Renal cortical epithelial cell (primary cell): ENCODE measurements around the gene PPP2CA. TPM values are rescaled to one million over a fixed set of nuclear protein-coding genes. Genes with fewer than 3 reads are reported as not detected.

Source experiments
- DNase-seq: peaks from one replicate; pipeline ENCODE4 v3.0.0-alpha.2; 2011; ENCODE audit warnings: low read depth
- total RNA-seq: library from RNA; depleted of rRNA; stranded (reverse); fragments of >200 nt; gene quantifications from 2 replicates; pipeline ENCODE4 v1.2.3, GENCODE V29; 2014

The PPP2CA gene
- total RNA-seq, 1 donor from 2014 or later: 183 TPM

DNA sequence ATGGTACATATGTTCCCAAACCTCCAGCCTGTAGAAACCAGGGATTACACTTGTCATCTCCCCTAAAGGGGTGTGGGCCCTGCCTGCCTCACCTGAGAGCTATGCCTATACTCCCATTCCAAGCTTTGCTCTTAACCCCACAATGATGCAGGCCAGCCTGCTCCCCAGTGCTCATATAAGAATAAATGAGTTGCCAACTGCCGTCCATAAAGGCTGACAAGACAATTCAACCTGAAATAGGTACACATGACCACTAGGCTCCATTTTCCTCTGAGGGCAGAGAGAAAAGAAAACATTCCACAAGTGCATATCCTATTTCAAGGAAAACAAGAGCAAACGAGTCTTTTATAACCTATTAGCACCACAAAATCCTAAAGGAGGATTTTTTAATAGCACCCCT lies 77.6 kb downstream of the PPP2CA start:
- DNase-seq: no peak

- DNase-seq: no peak
Measured at GRCh38 chr5:134146651-134147518, 79.0 kb downstream of the PPP2CA start.

DNA sequence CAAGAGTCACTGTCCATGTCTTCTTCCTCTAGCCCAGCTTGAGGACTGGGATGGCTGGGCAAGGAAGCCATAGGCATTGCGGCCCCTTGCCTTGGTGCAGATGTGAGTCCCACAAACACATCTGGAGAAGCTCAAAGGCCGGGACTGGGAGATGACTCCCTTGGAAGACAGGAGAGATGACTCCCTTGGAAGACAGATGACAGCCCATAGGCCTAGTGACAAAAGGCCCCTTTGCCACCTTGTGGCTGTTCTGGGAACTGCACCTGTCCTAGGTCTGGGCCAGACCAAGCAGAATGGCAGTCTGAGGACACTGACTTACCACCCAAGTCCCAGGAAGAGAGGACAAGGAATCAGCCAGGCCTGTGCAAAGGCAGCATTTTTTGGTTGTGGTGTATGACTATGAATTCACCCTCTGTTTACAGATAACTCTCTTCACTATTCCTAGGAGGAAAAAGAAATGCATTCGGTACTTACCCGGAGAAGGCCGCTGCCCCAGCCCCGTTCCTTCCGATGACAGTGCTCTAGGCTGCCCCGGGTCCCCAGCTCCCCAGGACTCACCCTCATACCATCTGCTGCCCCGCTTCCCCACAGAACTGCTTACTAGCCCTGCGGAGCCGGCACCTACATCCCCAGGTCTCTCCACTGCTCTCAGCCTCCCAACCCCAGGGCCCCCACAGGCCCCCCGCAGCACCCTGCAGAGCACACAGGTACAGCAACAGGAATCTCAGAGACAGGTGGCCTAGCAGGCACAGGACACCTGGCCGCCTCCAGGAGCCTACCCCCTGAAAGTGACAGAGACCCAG lies 79.9 kb downstream of the PPP2CA start:
- DNase-seq: peak; percentile 51

DNA sequence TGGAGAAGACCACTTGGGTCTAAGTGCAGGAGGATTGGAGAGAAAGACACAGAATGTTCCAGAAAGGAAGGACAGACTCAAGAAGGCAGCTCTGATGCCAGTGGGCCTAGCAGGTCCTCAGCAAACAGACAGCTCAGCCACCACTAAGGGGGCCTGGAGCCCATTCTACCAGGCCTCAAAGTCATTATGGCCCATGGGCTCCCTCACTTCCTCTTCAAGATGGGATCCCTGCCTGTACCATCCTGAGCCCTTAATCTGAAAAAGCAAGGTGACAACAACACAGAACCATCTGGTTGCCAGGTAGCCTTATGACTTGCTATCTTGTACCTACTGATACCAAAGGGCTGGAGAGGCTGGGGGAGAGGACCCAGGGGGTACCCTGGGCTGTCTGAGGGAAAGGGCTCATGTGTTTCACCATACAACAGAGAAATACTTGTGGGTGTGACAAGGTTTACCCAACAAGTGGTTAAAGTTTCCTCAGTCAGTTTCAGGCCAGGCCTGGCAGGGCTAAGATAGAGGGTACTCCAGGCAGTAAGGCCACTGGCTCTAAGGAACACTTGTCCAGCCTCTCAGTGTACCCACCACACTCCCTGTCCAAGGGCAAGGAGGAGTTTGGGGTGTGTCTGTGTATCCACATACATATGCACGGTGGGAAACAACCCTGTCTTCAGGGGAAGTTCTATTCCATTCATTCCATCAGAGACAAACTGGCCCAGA lies 80.7 kb downstream of the PPP2CA start:
- no peak for DNase-seq

Other genes starting within 250 kb of the PPP2CA start
- 517 and 628 TPM in 2 replicates for gene VDAC1, start 221.1 kb downstream of the PPP2CA start, total RNA-seq
- gene TCF7, start 111.4 kb downstream of the PPP2CA start, total RNA-seq: 1.0 and 2.0 TPM in 2 replicates
- 254 and 668 TPM in 2 replicates for gene SKP1, start 49.1 kb downstream of the PPP2CA start, total RNA-seq
- 1.4 and 1.9 TPM in 2 replicates for gene CDKL3, start 141.1 kb upstream of the PPP2CA start, total RNA-seq
- 33.2 and 50.5 TPM in 2 replicates for gene UBE2B, start 145.5 kb upstream of the PPP2CA start, total RNA-seq
- 13.1 and 33.2 TPM in 2 replicates for gene CDKN2AIPNL, start 185.8 kb upstream of the PPP2CA start, total RNA-seq